Stomach (tissue), 9 donors: ENCODE results near the gene BBX. TPM values are rescaled to one million over a fixed set of nuclear protein-coding genes. Genes with fewer than 3 reads are reported as not detected.

ENCODE experiments used
- DNase-seq, 2 donors: peaks; one replicate each; pipeline versions ENCODE4 v3.0.0 to v3.0.0-alpha.2; 2013 to 2019
- H3K27ac ChIP-seq, 5 donors: fragments of 200-600 bp in 4 of 5; sonication (generic) in 4 of 5; one replicate each; pipeline ENCODE4 v1.5.1; 2013 to 2019; ENCODE audit warnings: mild to moderate bottlenecking in 1 of 5, moderate library complexity in 1 of 5
- H3K27me3 ChIP-seq, 3 donors: fragments of 200-600 bp; sonication (generic); one replicate each; pipeline ENCODE4 v1.5.1; 2017 to 2019; ENCODE audit warnings: mixed run types in 1 of 3
- H3K36me3 ChIP-seq, 4 donors: fragments of 200-600 bp; sonication (generic); 1 replicate in 3 of 4; 2 replicates in 1 of 4; pipeline ENCODE4 v1.5.1; 2016 to 2019
- H3K4me1 ChIP-seq, 4 donors: fragments of 200-600 bp; sonication (generic); one replicate each; pipeline ENCODE4 v1.5.1; 2016 to 2019
- H3K4me3 ChIP-seq, 4 donors: fragments of 200-600 bp; sonication (generic) in 3 of 4; one replicate each; pipeline ENCODE4 v1.5.1; 2016 to 2019; ENCODE audit warnings: mild to moderate bottlenecking in 1 of 4
- H3K9me3 ChIP-seq, 4 donors: fragments of 200-600 bp; sonication (generic); one replicate each; pipeline ENCODE4 v1.5.1; 2016 to 2019
- EP300 ChIP-seq: sonication (generic); formaldehyde crosslinking; IDR thresholded peaks from one replicate; pipeline ENCODE4 v1.6.1; 2017; ENCODE audit warnings: antibody characterized with exemption
- POLR2A ChIP-seq, 4 donors: fragments of 450-650 bp; IDR thresholded peaks; one replicate each; pipeline ENCODE4 v1.6.1; 2016; ENCODE audit warnings: antibody characterized with exemption in 4 of 4, control low read depth in 2 of 4, mild to moderate bottlenecking in 1 of 4, moderate library complexity in 1 of 4
- POLR2AphosphoS5 ChIP-seq, 3 donors: sonication (generic); formaldehyde crosslinking; IDR thresholded peaks; one replicate each; pipeline ENCODE4 v1.6.1; 2016; ENCODE audit warnings: antibody characterized with exemption in 3 of 3
- WGBS, 5 donors: extraction: QIAGEN DNeasy Blood & Tissue Kit in 3 of 5; methylation state at CpG; one replicate each; pipeline versions ENCODE4 v1.1.5 to v1.1.7; 2013 to 2018; 5-methylcytosine and 5-hydroxymethylcytosine counted together
- intact Hi-C: fragments of 100-400 bp; cut with DNase I; formaldehyde crosslinking; loops from one replicate; pipeline ENCODE4 v1.15.1; 2023; ENCODE audit warnings: low total_unique reads
- polyA plus RNA-seq, 3 donors: library from polyadenylated mRNA; stranded (reverse); fragments of 200-250 nt; gene quantifications; one replicate each; pipeline ENCODE4 v1.2.3, GENCODE V29; 2013
- total RNA-seq, 5 donors: library from RNA; depleted of rRNA; stranded (reverse); fragments of >200 nt; gene quantifications; one replicate each; pipeline versions ENCODE4 v1.1.0 to v1.2.3, GENCODE V29; 2014 to 2016
- TF ChIP-seq, protein P1 (sequence below), 7 experiments: fragments of 450-650 bp in 4 of 7; fragments of 200-600 bp in 3 of 7; sonication (generic) in 3 of 7; IDR thresholded peaks; one replicate each; pipeline ENCODE4 v1.5.1; 2016 to 2019; ENCODE audit warnings: antibody characterized with exemption in 7 of 7, control low read depth in 2 of 7, mild to moderate bottlenecking in 1 of 7
- donor health status: healthy with polysubstance abuse.
- donor health status: Bipolar disorder and iron deficiency.
- donor health status: healthy.

The BBX gene
- total and polyA plus RNA-seq, 8 donors: 4.6 to 81.1 (median 45.2) TPM

DNA sequence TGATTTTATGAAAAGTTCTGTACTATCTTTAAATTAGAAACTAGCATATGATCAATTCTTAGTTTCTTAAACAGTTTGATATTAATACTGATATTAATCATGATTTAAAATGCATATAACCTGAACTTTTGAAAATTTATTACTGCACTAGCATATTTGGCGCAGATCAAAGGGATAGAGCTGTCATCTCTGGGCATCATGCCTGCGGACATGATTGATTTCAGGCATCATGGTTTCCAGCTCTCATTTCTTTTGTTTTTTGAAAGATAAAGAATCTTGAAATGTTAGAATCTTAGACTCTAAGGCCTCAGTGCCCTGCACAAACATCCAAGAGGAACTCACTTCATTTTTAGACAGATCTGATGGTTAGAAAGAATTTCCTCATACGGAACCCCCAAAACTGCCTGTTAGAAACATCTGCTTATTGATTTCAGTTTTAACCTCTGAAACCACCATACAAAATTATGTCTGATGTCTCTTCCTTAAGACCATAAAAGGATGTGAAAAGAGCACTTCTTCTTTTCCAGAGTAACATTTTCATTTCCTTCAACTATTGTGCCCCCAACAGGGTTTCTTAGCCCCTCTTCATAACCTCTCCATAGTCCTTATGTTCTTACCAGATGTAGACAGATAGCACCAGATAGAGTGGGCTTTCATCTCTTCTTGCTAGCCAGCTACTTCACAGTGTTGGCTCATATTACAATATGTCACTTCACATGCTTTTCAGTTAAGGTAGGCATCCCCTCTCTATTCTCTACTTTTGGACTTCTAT, 110.8 kb downstream of the BBX start:
- intact Hi-C loops: no loop called here
- WGBS, 5 donors: 62 to 88% (median 85%) methylated on average over 3 of the region's 3 CpGs

DNA sequence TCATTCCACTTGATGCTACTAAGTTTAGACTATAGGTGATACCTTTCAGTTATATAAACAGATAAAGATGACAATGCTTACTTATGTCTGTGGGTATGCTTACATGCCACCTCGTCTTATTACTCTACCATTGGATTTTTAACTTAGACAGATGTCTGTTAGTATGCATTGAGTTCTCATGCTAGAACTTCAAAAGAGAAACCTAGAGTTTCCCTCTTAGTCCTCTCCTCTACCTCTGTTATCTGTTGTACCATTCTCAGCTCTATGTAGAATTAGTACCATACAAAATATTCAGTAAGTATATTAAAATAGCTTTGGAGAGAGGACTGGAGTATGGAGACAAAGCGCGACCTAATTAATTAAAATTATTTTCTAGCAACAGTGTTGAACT, 111.3 kb downstream of the BBX start:
- Histone ChIP-seq H3K27me3 (no peaks in the 10 kb centered on the region), H3K4me1 (peaks cover 0 to 9% (median 3%) of the 10 kb centered on the region in 4 donors), H3K27ac (no peak overlapping the region), H3K4me3 (no peak overlapping the region), H3K36me3 (no peaks in the 10 kb centered on the region), H3K9me3 (no peaks in the 10 kb centered on the region)
- intact Hi-C loops: no loop called here
- TF ChIP-seq POLR2A (IDR thresholded peaks at IDR 0.05) (no peak), POLR2AphosphoS5 (IDR thresholded peaks at IDR 0.05) (no peak), EP300 (no peak)
- TF ChIP-seq, protein P1, sequence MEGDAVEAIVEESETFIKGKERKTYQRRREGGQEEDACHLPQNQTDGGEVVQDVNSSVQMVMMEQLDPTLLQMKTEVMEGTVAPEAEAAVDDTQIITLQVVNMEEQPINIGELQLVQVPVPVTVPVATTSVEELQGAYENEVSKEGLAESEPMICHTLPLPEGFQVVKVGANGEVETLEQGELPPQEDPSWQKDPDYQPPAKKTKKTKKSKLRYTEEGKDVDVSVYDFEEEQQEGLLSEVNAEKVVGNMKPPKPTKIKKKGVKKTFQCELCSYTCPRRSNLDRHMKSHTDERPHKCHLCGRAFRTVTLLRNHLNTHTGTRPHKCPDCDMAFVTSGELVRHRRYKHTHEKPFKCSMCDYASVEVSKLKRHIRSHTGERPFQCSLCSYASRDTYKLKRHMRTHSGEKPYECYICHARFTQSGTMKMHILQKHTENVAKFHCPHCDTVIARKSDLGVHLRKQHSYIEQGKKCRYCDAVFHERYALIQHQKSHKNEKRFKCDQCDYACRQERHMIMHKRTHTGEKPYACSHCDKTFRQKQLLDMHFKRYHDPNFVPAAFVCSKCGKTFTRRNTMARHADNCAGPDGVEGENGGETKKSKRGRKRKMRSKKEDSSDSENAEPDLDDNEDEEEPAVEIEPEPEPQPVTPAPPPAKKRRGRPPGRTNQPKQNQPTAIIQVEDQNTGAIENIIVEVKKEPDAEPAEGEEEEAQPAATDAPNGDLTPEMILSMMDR (IDR thresholded peaks at IDR 0.05): no peak
- no peak for DNase-seq
- 82 to 93% (median 92%) methylated on average over 3 of the region's 3 CpGs for WGBS, 5 donors

More for the DNA sequence above, 110.8 kb downstream of the BBX start:
- no peaks in the 10 kb centered on the region for H3K27me3 ChIP-seq
- no peak overlapping the region for H3K4me3 ChIP-seq
- no peak overlapping the region for H3K27ac ChIP-seq
- no peaks in the 10 kb centered on the region for H3K36me3 ChIP-seq
- DNase-seq: no peak
- peaks cover 0 to 9% (median 5%) of the 10 kb centered on the region in 4 donors for H3K4me1 ChIP-seq
- H3K9me3 ChIP-seq: no peaks in the 10 kb centered on the region
- TF ChIP-seq POLR2A (IDR thresholded peaks at IDR 0.05) (no peak), POLR2AphosphoS5 (IDR thresholded peaks at IDR 0.05) (no peak), EP300 (no peak)
- TF ChIP-seq, protein P1 (IDR thresholded peaks at IDR 0.05): no peak

DNA sequence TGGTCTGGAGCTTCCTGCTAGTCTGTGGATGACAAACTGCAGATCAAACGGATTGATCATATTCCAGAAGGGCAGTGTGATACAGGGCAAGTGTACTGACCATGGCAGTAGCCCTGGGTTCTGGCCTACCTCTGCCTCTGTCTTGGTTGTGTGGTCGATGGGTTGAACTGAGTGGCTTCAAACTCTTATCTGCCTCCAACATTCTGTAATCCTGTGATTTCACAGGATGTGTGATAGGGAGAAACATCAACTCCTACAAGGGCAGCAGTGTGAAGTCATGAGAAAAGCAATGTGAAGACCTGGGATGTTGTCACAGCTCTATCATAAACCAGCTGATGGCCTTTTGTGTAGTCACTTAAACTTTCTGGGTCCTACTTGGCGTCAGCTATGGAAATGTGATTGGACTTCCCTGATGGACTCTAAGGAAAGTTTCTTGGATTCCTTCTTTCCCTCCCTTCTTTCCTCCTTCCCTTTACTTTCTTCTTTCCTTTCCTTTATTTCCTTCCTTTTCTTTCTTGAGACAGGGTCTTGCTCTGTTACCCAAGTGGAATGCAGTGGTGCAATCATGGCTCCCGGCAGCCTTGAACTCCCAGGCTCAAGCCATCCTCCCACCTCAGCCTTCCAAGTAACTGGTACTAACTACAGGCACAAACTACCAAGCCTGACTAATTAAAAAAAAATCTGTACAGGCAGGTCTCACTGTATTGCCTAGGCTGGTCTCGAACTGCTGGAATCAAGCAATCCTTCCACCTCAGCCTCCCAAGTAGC, 114.8 kb downstream of the BBX start:
- H3K36me3 ChIP-seq: no peaks in the 10 kb centered on the region
- no peak for DNase-seq
- TF ChIP-seq, protein P1 (IDR thresholded peaks at IDR 0.05): no peak
- H3K4me1 ChIP-seq: peaks cover 0 to 5% (median 0%) of the 10 kb centered on the region in 4 donors
- H3K27me3 ChIP-seq: no peaks in the 10 kb centered on the region
- intact Hi-C loops: no loop called here
- no peaks in the 10 kb centered on the region for H3K9me3 ChIP-seq
- WGBS, 5 donors: 83 to 96% (median 94%) methylated on average over 5 of the region's 5 CpGs
- H3K27ac ChIP-seq: no peak overlapping the region
- H3K4me3 ChIP-seq: no peak overlapping the region

DNA sequence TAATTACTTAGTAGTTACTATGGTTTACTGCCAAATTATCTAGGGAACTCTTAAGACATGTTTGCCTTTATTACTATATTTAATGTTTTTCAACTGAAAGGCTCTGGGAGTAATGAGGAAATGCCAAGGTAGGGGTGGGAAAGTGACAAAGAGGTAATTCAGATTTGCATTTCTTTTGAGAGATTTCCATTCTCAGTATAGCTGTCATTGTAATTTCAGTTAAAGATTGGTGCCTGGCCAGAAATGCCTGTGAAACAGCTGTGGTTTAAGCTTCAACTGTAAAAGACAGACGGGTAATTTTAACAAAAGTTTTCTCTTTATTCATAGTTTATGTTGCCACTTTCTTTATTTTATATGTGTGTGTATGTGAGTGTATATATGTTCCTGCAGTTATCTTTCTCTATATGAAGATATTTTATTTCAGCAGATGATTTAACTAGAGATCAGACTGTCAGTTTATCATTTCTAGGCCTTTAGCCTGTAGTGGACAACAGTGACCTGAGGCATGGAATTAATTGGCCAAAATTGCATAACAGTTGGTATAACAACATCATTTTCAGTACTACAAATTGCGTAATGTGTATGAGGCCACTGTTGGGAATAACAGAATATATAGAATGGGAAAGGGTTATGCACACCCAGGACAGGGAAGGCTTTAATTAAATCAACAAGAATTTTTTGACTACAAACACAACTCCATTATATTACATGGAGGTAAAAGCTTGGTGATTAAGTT, 119.0 kb downstream of the BBX start:
- no peak for DNase-seq
- intact Hi-C loops: no loop called here
- H3K9me3 ChIP-seq: no peaks in the 10 kb centered on the region
- no peaks in the 10 kb centered on the region for H3K27me3 ChIP-seq
- no peak overlapping the region for H3K27ac ChIP-seq
- no peaks in the 10 kb centered on the region for H3K36me3 ChIP-seq
- peaks cover 0 to 8% (median 2%) of the 10 kb centered on the region in 4 donors for H3K4me1 ChIP-seq
- no peak overlapping the region for H3K4me3 ChIP-seq
- 35 to 85% (median 68%) methylated on average over 2 of the region's 2 CpGs for WGBS, 5 donors
- no peak for TF ChIP-seq POLR2AphosphoS5 (IDR thresholded peaks at IDR 0.05)
- no peak for TF ChIP-seq POLR2A (IDR thresholded peaks at IDR 0.05)
- TF ChIP-seq, protein P1 (IDR thresholded peaks at IDR 0.05): no peak
- TF ChIP-seq EP300: no peak
